NCI-H1930 (cell line): ENCODE data around the gene DGAT2.
"Not testable (repeated sequence)": the region's sequence is repeated elsewhere in the genome, so short reads cannot be mapped to it uniquely, and the experiment has no call there.

ENCODE experiments used
- DNase-seq, 2 experiments: peaks; one replicate each; lab custom pipeline; 2025; lab: John Stamatoyannopoulos, UW

The DGAT2 gene

GRCh38 chr11:75768112-75768908 is at the start of gene DGAT2:
DGAT2 (plus strand) TSS chr11:75768778; CDS start chr11:75768992, 214 bp downstream.
- DNase-seq: peak; percentile 64 to 83

- no peak for DNase-seq
These were observed 49.0 kb upstream of the DGAT2 start for GRCh38 chr11:75719340-75720239.

GRCh38 chr11:75720639-75721038 is 47.9 kb upstream of the DGAT2 start:
- no peak for DNase-seq

- DNase-seq: no peak
These were observed 46.5 kb upstream of the DGAT2 start for GRCh38 chr11:75721852-75722668.

- DNase-seq: no peak
These were observed 45.9 kb upstream of the DGAT2 start for GRCh38 chr11:75722669-75723042.

- DNase-seq: no peak
These were observed 42.8 kb upstream of the DGAT2 start for GRCh38 chr11:75725547-75726320.

GRCh38 chr11:75728992-75729391 is 39.6 kb upstream of the DGAT2 start:
- DNase-seq: no peak

GRCh38 chr11:75731095-75731494 is 37.5 kb upstream of the DGAT2 start:
- DNase-seq: no peak

GRCh38 chr11:75733071-75733430 is 35.5 kb upstream of the DGAT2 start:
- no peak for DNase-seq

- no peak for DNase-seq
These were observed 35.0 kb upstream of the DGAT2 start for GRCh38 chr11:75733431-75734107.

- DNase-seq: no peak
These were observed 33.9 kb upstream of the DGAT2 start for GRCh38 chr11:75734491-75735180.

GRCh38 chr11:75735181-75735845 is 33.3 kb upstream of the DGAT2 start:
- no peak for DNase-seq

- no peak for DNase-seq
These were observed 31.3 kb upstream of the DGAT2 start for GRCh38 chr11:75737314-75737713.

GRCh38 chr11:75740681-75741080 is 27.9 kb upstream of the DGAT2 start:
- no peak for DNase-seq

- not testable (repeated sequence) for DNase-seq
These were observed 25.4 kb upstream of the DGAT2 start for GRCh38 chr11:75743159-75743558.

- no peak for DNase-seq
These were observed 24.6 kb upstream of the DGAT2 start for GRCh38 chr11:75743711-75744563.

GRCh38 chr11:75745807-75746206 is 22.8 kb upstream of the DGAT2 start:
- no peak for DNase-seq

- DNase-seq: not testable (repeated sequence)
These were observed 19.8 kb upstream of the DGAT2 start for GRCh38 chr11:75748729-75749273.
